Tibial nerve (tissue), 4 donors: ENCODE measurements around the gene KIF2C. TPM values are rescaled to one million over a fixed set of nuclear protein-coding genes. Genes with fewer than 3 reads are reported as not detected.
"Not testable (repeated sequence)": the region's sequence is repeated elsewhere in the genome, so short reads cannot be mapped to it uniquely, and the experiment has no call there.

Experiments
- DNase-seq, 2 donors: peaks; one replicate each; pipeline ENCODE4 v3.0.0-alpha.2; 2019; ENCODE audit warnings: low spot score in 2 of 2
- H3K27ac ChIP-seq, 4 donors: fragments of 200-600 bp; sonication (generic) in 3 of 4; one replicate each; pipeline ENCODE4 v1.5.1; 2017 to 2019; ENCODE audit warnings: mild to moderate bottlenecking in 1 of 4
- H3K27me3 ChIP-seq, 2 donors: fragments of 200-600 bp; sonication (generic) in 1 of 2; one replicate each; pipeline versions ENCODE4 v1.5.1 to v1.6.0; 2017 to 2019
- H3K36me3 ChIP-seq, 3 donors: fragments of 200-600 bp; sonication (generic); one replicate each; pipeline ENCODE4 v1.5.1; 2018 to 2019
- H3K4me1 ChIP-seq, 4 donors: fragments of 200-600 bp; sonication (generic) in 3 of 4; one replicate each; pipeline ENCODE4 v1.5.1; 2017 to 2019
- H3K4me3 ChIP-seq, 4 donors: fragments of 200-600 bp; sonication (generic) in 3 of 4; one replicate each; pipeline ENCODE4 v1.5.1; 2017 to 2019; ENCODE audit warnings: mild to moderate bottlenecking in 1 of 4, moderate library complexity in 1 of 4
- H3K9me3 ChIP-seq, 4 donors: fragments of 200-600 bp; sonication (generic) in 3 of 4; one replicate each; pipeline ENCODE4 v1.5.1; 2017 to 2019
- CTCF ChIP-seq, 5 experiments: fragments of 200-600 bp in 3 of 5; fragments of 450-650 bp in 2 of 5; sonication (generic) in 3 of 5; IDR thresholded peaks; one replicate each; pipeline ENCODE4 v1.5.1; 2016 to 2019; ENCODE audit warnings: antibody characterized with exemption in 5 of 5, mild to moderate bottlenecking in 3 of 5, moderate library complexity in 2 of 5
- EP300 ChIP-seq, 2 donors: sonication (generic); formaldehyde crosslinking; IDR thresholded peaks; one replicate each; pipeline ENCODE4 v1.6.1; 2017; ENCODE audit warnings: antibody characterized with exemption in 2 of 2, mild to moderate bottlenecking in 1 of 2
- POLR2A ChIP-seq, 2 donors: fragments of 450-650 bp; IDR thresholded peaks; one replicate each; pipeline ENCODE4 v1.6.1; 2017; ENCODE audit warnings: antibody characterized with exemption in 2 of 2, mild to moderate bottlenecking in 2 of 2, moderate library complexity in 2 of 2
- whole genome bisulfite sequencing, 2 donors: methylation state at CpG; one replicate each; pipeline ENCODE4 v1.1.5; 2018; 5-methylcytosine and 5-hydroxymethylcytosine counted together
- small RNA-seq: library from RNA; depleted of rRNA; stranded (forward); fragments of <200 nt; gene quantifications from one replicate; pipeline ENCODE3, GENCODE V24; 2016
- total RNA-seq, 4 donors: library from RNA; depleted of rRNA; stranded (reverse); fragments of >200 nt; gene quantifications; one replicate each; pipeline ENCODE4 v1.1.0, GENCODE V29; 2016

Gene KIF2C
- total RNA-seq, 4 donors from 2014 or later = 0.63 to 3.3 (median 2.7) TPM; not detected in 1

- H3K27me3 ChIP-seq = no peaks in the 10 kb centered on the region
- H3K9me3 ChIP-seq = no peaks in the 10 kb centered on the region
- TF ChIP-seq POLR2A (IDR thresholded peaks at IDR 0.05) = no peak
- TF ChIP-seq EP300 (IDR thresholded peaks at IDR 0.05) = no peak
- TF ChIP-seq CTCF (IDR thresholded peaks at IDR 0.05) = no peak
- H3K4me3 ChIP-seq = peak overlapping the region in 1 of 4 donors; percentile 49
- peaks cover 0 to 14% (median 0%) of the 10 kb centered on the region in 3 donors for H3K36me3 ChIP-seq
- peaks cover 0 to 96% (median 75%) of the 10 kb centered on the region in 4 donors for H3K4me1 ChIP-seq
- peak overlapping the region; percentile 97 to 100 (median 100) for H3K27ac ChIP-seq
- 39 to 41% methylated on average over 12 of the region's 12 CpGs for WGBS, 2 donors
- DNase-seq = peak in 1 of 2 donors; percentile 43
Observed at GRCh38 chr1:44810101-44810761, 70.6 kb downstream of the KIF2C start.

GRCh38 chr1:44810762-44811105, 71.1 kb downstream of the KIF2C start:
- not testable (repeated sequence) for H3K27me3 ChIP-seq, H3K4me3 ChIP-seq, H3K9me3 ChIP-seq, H3K36me3 ChIP-seq
- 94 to 95% methylated on average over 4 of the region's 4 CpGs for WGBS, 2 donors
- Histone ChIP-seq H3K4me1 (peaks cover 0 to 91% (median 73%) of the 10 kb centered on the region in 4 donors), H3K27ac (peak overlapping the region in 3 of 4 donors; percentile 100)
- DNase-seq = peak in 1 of 2 donors; percentile 6

- 42 to 51% methylated on average over 8 of the region's 8 CpGs for WGBS, 2 donors
- TF ChIP-seq POLR2A (IDR thresholded peaks at IDR 0.05) (no peak), CTCF (IDR thresholded peaks at IDR 0.05) (no peak), EP300 (IDR thresholded peaks at IDR 0.05) (no peak)
- H3K27ac ChIP-seq = peak overlapping the region in 3 of 4 donors; percentile 100
- no peaks in the 10 kb centered on the region for H3K27me3 ChIP-seq
- no peak overlapping the region for H3K4me3 ChIP-seq
- H3K36me3 ChIP-seq = peaks cover 0 to 4% (median 0%) of the 10 kb centered on the region in 3 donors
- peak in 1 of 2 donors; percentile 1 for DNase-seq
- no peaks in the 10 kb centered on the region for H3K9me3 ChIP-seq
- peaks cover 0 to 86% (median 69%) of the 10 kb centered on the region in 4 donors for H3K4me1 ChIP-seq
Observed at GRCh38 chr1:44811234-44811633, 71.6 kb downstream of the KIF2C start.

GRCh38 chr1:44812822-44813543, 73.3 kb downstream of the KIF2C start:
- Histone ChIP-seq H3K27me3 (no peaks in the 10 kb centered on the region), H3K4me1 (peaks cover 0 to 69% (median 55%) of the 10 kb centered on the region in 4 donors), H3K27ac (peak overlapping the region; percentile 70 to 100 (median 97)), H3K36me3 (no peaks in the 10 kb centered on the region), H3K9me3 (no peaks in the 10 kb centered on the region), H3K4me3 (peak overlapping the region; percentile 31 to 61 (median 48))
- TF ChIP-seq POLR2A (IDR thresholded peaks at IDR 0.05) (no peak), EP300 (IDR thresholded peaks at IDR 0.05) (no peak), CTCF (IDR thresholded peaks at IDR 0.05) (no peak)
- 43 to 58% methylated on average over 32 to 40 of the region's 48 CpGs for whole genome bisulfite sequencing, 2 donors
- no peak for DNase-seq

- DNase-seq = peak in 1 of 2 donors; percentile 9
- H3K4me1 ChIP-seq = peaks cover 0 to 69% (median 38%) of the 10 kb centered on the region in 4 donors
Observed at GRCh38 chr1:44815926-44816325, 76.3 kb downstream of the KIF2C start.

GRCh38 chr1:44817307-44817706, 77.7 kb downstream of the KIF2C start:
- WGBS, 2 donors = 78 to 90% methylated on average over 2 of the region's 2 CpGs
- no peak for TF ChIP-seq EP300 (IDR thresholded peaks at IDR 0.05)
- H3K4me3 ChIP-seq = no peak overlapping the region
- DNase-seq = no peak
- no peak overlapping the region for H3K27ac ChIP-seq
- H3K4me1 ChIP-seq = peaks cover 0 to 63% (median 28%) of the 10 kb centered on the region in 4 donors
- peaks cover 0 to 5% (median 0%) of the 10 kb centered on the region in 3 donors for H3K36me3 ChIP-seq
- no peaks in the 10 kb centered on the region for H3K27me3 ChIP-seq
- H3K9me3 ChIP-seq = no peaks in the 10 kb centered on the region

More at GRCh38 chr1:44815926-44816325, 76.3 kb downstream of the KIF2C start:
- H3K4me3 ChIP-seq, H3K9me3 ChIP-seq, H3K36me3 ChIP-seq, H3K27ac ChIP-seq, H3K27me3 ChIP-seq: not testable (repeated sequence)
- WGBS, 2 donors = 88 to 95% methylated on average over 9 of the region's 9 CpGs

Small RNA genes within 50 kb of the gene (small RNA-seq; reads per million reads assigned to genes)
- not detected for gene RNU5D-1
- gene RNU5F-1 = not detected
- 841 reads per million, percentile 98 among the genes with 10 or more reads in this experiment for gene SNORD38A
- gene SNORD38B = not detected
- 1,903 reads per million, percentile 99 among the genes with 10 or more reads in this experiment for gene SNORD46
- gene SNORD55 = not detected

Other genes with a start within 250 kb of the KIF2C start
- 10 to 100 TPM in 2 of 4 donors, 1 to 10 TPM in 2; 7.2 to 10.5 (median 9.5) TPM for gene TMEM53, start 65.4 kb upstream of the KIF2C start, total RNA-seq
- 1 to 10 TPM in 3 of 4 donors, under 1 TPM in 1; 0.66 to 7.1 (median 2.9) TPM for gene ARMH1, start 65.1 kb upstream of the KIF2C start, total RNA-seq
- not detected for gene RNU5D-1, start 8.7 kb upstream of the KIF2C start, total RNA-seq
- gene RPS8, start 35.7 kb downstream of the KIF2C start, total RNA-seq = 1,000 to 10,000 TPM; 2,048 to 2,345 (median 2,235) TPM
- gene BEST4, start 48.3 kb downstream of the KIF2C start, total RNA-seq = under 1 TPM in 2 of 4 donors, not detected in 2; 0.21 to 0.98 TPM
- 10 to 100 TPM; 10.6 to 29.3 (median 26.3) TPM for gene PLK3, start 60.5 kb downstream of the KIF2C start, total RNA-seq
- gene DYNLT4, start 67.5 kb downstream of the KIF2C start, total RNA-seq = 1 to 10 TPM in 2 of 4 donors, not detected in 2; 2.5 to 3.3 TPM
- 10 to 100 TPM; 14.9 to 50.0 (median 25.5) TPM for gene BTBD19, start 68.7 kb downstream of the KIF2C start, total RNA-seq
- gene PTCH2, start 103.4 kb downstream of the KIF2C start, total RNA-seq = 10 to 100 TPM in 2 of 4 donors, 1 to 10 TPM in 2; 6.6 to 13.4 (median 9.9) TPM
- 10 to 100 TPM; 13.1 to 42.0 (median 26.5) TPM for gene EIF2B3, start 246.8 kb downstream of the KIF2C start, total RNA-seq